H1 (cell line): ENCODE results near the gene GABBR1. TPM values are rescaled to one million over a fixed set of nuclear protein-coding genes. Genes with fewer than 3 reads are reported as not detected.

ENCODE experiments used
- CTCF ChIA-PET: fragments of 300-600 bp; sonication (Branson Sonifier 250); formaldehyde crosslinking; loops from one replicate; lab custom pipeline; 2021; ENCODE audit not compliant: partially characterized antibody; lab: Charles Lee
- POLR2A ChIA-PET: fragments of 300-600 bp; sonication (Branson Sonifier 250); formaldehyde crosslinking; loops from one replicate; lab custom pipeline; 2021; ENCODE audit warnings: inconsistent platforms; ENCODE audit not compliant: partially characterized antibody; lab: Charles Lee
- DNase-seq, 2 experiments: peaks; one replicate each; pipeline versions ENCODE4 v3.0.0 to v3.0.0-alpha.2; 2010 to 2022; ENCODE audit warnings: low spot score in 2 of 2, low read depth in 1 of 2, mixed read lengths in 1 of 2
- FAIRE-seq: peaks from 2 replicates; lab custom pipeline; 2011; peaks lifted over from hg19 to GRCh38; lab: Jason Lieb, UNC
- H2AFZ ChIP-seq: 2 replicates; pipeline ENCODE4 v1.8.1; 2012; ENCODE audit warnings: low read length, inconsistent platforms
- H2AK5ac ChIP-seq: 2 replicates; pipeline ENCODE4 v1.6.1; 2013; ENCODE audit warnings: low read depth, low read length
- H2BK120ac ChIP-seq: replicated peaks from 2 replicates; pipeline ENCODE3; 2013; ENCODE audit warnings: low read depth, low read length, inconsistent platforms
- H2BK12ac ChIP-seq: 2 replicates; pipeline ENCODE4 v1.6.1; 2013; ENCODE audit warnings: low read depth, low read length
- H2BK15ac ChIP-seq: 2 replicates; pipeline ENCODE4 v1.6.1; 2013; ENCODE audit warnings: low read length
- H2BK20ac ChIP-seq: 2 replicates; pipeline ENCODE4 v1.6.1; 2013; ENCODE audit warnings: low read length
- H2BK5ac ChIP-seq: 2 replicates; pipeline ENCODE4 v1.6.1; 2013; ENCODE audit warnings: low read depth, low read length
- H3K14ac ChIP-seq: 2 replicates; pipeline ENCODE4 v1.6.1; 2013; ENCODE audit warnings: inconsistent platforms; ENCODE audit not compliant: insufficient read length
- H3K18ac ChIP-seq: 2 replicates; pipeline ENCODE4 v1.6.1; 2013; ENCODE audit warnings: low read length; ENCODE audit errors: extremely low read depth
- H3K23ac ChIP-seq: 2 replicates; pipeline ENCODE4 v1.6.1; 2013; ENCODE audit warnings: inconsistent platforms; ENCODE audit not compliant: insufficient read length
- H3K23me2 ChIP-seq: 2 replicates; pipeline ENCODE4 v1.6.1; 2013; ENCODE audit warnings: low read depth, low read length
- H3K27ac ChIP-seq: 2 replicates; pipeline ENCODE4 v1.6.1; 2011; ENCODE audit warnings: low read depth, low read length, inconsistent platforms
- H3K27me3 ChIP-seq, 4 experiments: replicated peaks in 1 of 4; 1 replicate in 1 of 4; 2 replicates in 3 of 4; pipeline versions ENCODE4 v1.6.1 to v1.8.1; 2011 to 2013; ENCODE audit warnings: low read length in 3 of 4, mild to moderate bottlenecking in 3 of 4, inconsistent platforms in 2 of 4, mixed read lengths in 2 of 4, moderate library complexity in 1 of 4; ENCODE audit not compliant: control insufficient read depth in 3 of 4, insufficient read depth in 3 of 4; ENCODE audit errors: extremely low read depth in 1 of 4
- H3K36me3 ChIP-seq, 4 experiments: 2 replicates each; pipeline versions ENCODE4 v1.6.1 to v1.8.1; 2011 to 2013; ENCODE audit warnings: mild to moderate bottlenecking in 4 of 4, low read length in 3 of 4, moderate library complexity in 2 of 4, control low read depth in 1 of 4, inconsistent platforms in 1 of 4; ENCODE audit not compliant: insufficient read depth in 4 of 4, control insufficient read depth in 2 of 4
- H3K4ac ChIP-seq: replicated peaks from 2 replicates; pipeline ENCODE3; 2013; ENCODE audit warnings: low read length, low read depth, mixed read lengths, inconsistent platforms; ENCODE audit not compliant: insufficient read length
- H3K4me1 ChIP-seq, 4 experiments: replicated peaks in 1 of 4; 1 replicate in 1 of 4; 2 replicates in 3 of 4; pipeline versions ENCODE4 v1.6.1 to v1.8.1; 2011 to 2013; ENCODE audit warnings: low read length in 3 of 4, inconsistent platforms in 2 of 4, mixed read lengths in 1 of 4; ENCODE audit not compliant: insufficient read depth in 4 of 4, control insufficient read depth in 3 of 4
- H3K4me2 ChIP-seq, 2 experiments: 2 replicates each; pipeline versions ENCODE4 v1.6.1 to v1.8.1; 2011 to 2013; ENCODE audit warnings: low read depth in 2 of 2, low read length in 2 of 2, control low read depth in 1 of 2, inconsistent platforms in 1 of 2, mild to moderate bottlenecking in 1 of 2; ENCODE audit not compliant: insufficient read depth in 1 of 2
- H3K4me3 ChIP-seq, 4 experiments: fragments of 200-600, 300-600 bp in 1 of 4; sonication (generic), shearing (Covaris generic), sonication (Bioruptor Twin) in 1 of 4; 2 replicates each; pipeline versions ENCODE4 v1.5.1 to v1.8.1; 2011 to 2016; ENCODE audit warnings: low read length in 4 of 4, low read depth in 3 of 4, control low read depth in 2 of 4, inconsistent platforms in 2 of 4, mild to moderate bottlenecking in 2 of 4, mixed read lengths in 1 of 4, moderate library complexity in 1 of 4; ENCODE audit not compliant: insufficient read depth in 2 of 4; ENCODE audit errors: extremely low read depth in 1 of 4
- H3K56ac ChIP-seq: replicated peaks from 2 replicates; pipeline ENCODE3; 2013; ENCODE audit warnings: low read depth, mild to moderate bottlenecking, mixed read lengths, low read length, inconsistent platforms; ENCODE audit not compliant: insufficient read length
- H3K79me1 ChIP-seq: 2 replicates; pipeline ENCODE4 v1.6.1; 2013; ENCODE audit warnings: low read depth, low read length, control low read depth
- H3K79me2 ChIP-seq, 2 experiments: 2 replicates each; pipeline versions ENCODE4 v1.6.1 to v1.8.1; 2012 to 2013; ENCODE audit warnings: low read length in 2 of 2, mild to moderate bottlenecking in 2 of 2, inconsistent platforms in 1 of 2; ENCODE audit not compliant: insufficient read depth in 2 of 2, control insufficient read depth in 1 of 2
- H3K9ac ChIP-seq, 4 experiments: replicated peaks in 1 of 4; 1 replicate in 1 of 4; 2 replicates in 3 of 4; pipeline versions ENCODE4 v1.6.1 to v1.8.1; 2011 to 2013; ENCODE audit warnings: low read depth in 3 of 4, low read length in 3 of 4, control low read depth in 2 of 4, mild to moderate bottlenecking in 2 of 4, moderate library complexity in 2 of 4, inconsistent platforms in 1 of 4; ENCODE audit errors: extremely low read depth in 1 of 4
- H3K9me3 ChIP-seq, 2 experiments: 2 replicates each; pipeline versions ENCODE4 v1.6.1 to v1.8.1; 2012 to 2013; ENCODE audit warnings: mild to moderate bottlenecking in 2 of 2, moderate library complexity in 2 of 2, control low read depth in 1 of 2, inconsistent platforms in 1 of 2, low read depth in 1 of 2, low read length in 1 of 2, mixed read lengths in 1 of 2; ENCODE audit not compliant: insufficient read depth in 2 of 2
- H4K20me1 ChIP-seq, 2 experiments: replicated peaks in 1 of 2; 2 replicates each; pipeline versions ENCODE3 to v1.8.1; 2011 to 2013; ENCODE audit warnings: inconsistent platforms in 2 of 2, low read length in 2 of 2, mild to moderate bottlenecking in 1 of 2; ENCODE audit not compliant: insufficient read depth in 2 of 2, control insufficient read depth in 1 of 2
- H4K5ac ChIP-seq: 2 replicates; pipeline ENCODE4 v1.6.1; 2013; ENCODE audit warnings: low read length, low read depth, mixed read lengths, inconsistent platforms; ENCODE audit not compliant: insufficient read length
- H4K8ac ChIP-seq: 2 replicates; pipeline ENCODE4 v1.8.0; 2013; ENCODE audit warnings: mild to moderate bottlenecking, moderate library complexity, low read length, inconsistent platforms; ENCODE audit not compliant: insufficient read depth; ENCODE audit errors: extremely low read depth
- H4K91ac ChIP-seq: replicated peaks from 2 replicates; pipeline ENCODE3; 2013; ENCODE audit warnings: low read length, mixed read lengths, inconsistent platforms; ENCODE audit not compliant: insufficient read length
- BCL11A ChIP-seq, 2 experiments: IDR thresholded peaks; one replicate each; pipeline ENCODE4 v1.6.1; 2011; ENCODE audit warnings: low read depth in 2 of 2, low read length in 2 of 2, mild to moderate bottlenecking in 2 of 2
- BRCA1 ChIP-seq: IDR thresholded peaks from 2 replicates; pipeline ENCODE4 v1.6.1; 2012; ENCODE audit warnings: low read depth, low read length, improper control_type of control experiment
- CEBPB ChIP-seq: IDR thresholded peaks from 2 replicates; pipeline ENCODE4 v1.6.1; 2012; ENCODE audit warnings: low read depth, low read length
- CHD1 ChIP-seq: IDR thresholded peaks from 2 replicates; pipeline ENCODE4 v1.6.1; 2012; ENCODE audit warnings: low read depth, low read length, improper control_type of control experiment
- CREB1 ChIP-seq: IDR thresholded peaks from 2 replicates; pipeline ENCODE4 v1.6.1; 2012; ENCODE audit warnings: inconsistent platforms
- EZH2 ChIP-seq: fragments of 200-600 bp; sonication (generic); IDR thresholded peaks from 2 replicates; pipeline ENCODE4 v1.7.1; 2012; ENCODE audit warnings: low read depth, mild to moderate bottlenecking, moderate library complexity, low read length, inconsistent platforms; ENCODE audit not compliant: severe bottlenecking
- HDAC6 ChIP-seq: IDR thresholded peaks from one replicate; pipeline ENCODE4 v1.7.1; 2012; ENCODE audit warnings: low read depth, mild to moderate bottlenecking, inconsistent platforms, low read length, moderate library complexity
- KDM5A ChIP-seq: fragments of 200-600 bp; IDR thresholded peaks from 2 replicates; pipeline ENCODE4 v1.7.1; 2012; ENCODE audit warnings: mild to moderate bottlenecking, low read length, inconsistent platforms, mixed read lengths
- POLR2AphosphoS5 ChIP-seq: IDR thresholded peaks from 2 replicates; pipeline ENCODE4 v1.6.1; 2011; ENCODE audit warnings: low read depth, low read length
- RBBP5 ChIP-seq: IDR thresholded peaks from 2 replicates; pipeline ENCODE4 v1.7.1; 2012; ENCODE audit warnings: low read depth, mild to moderate bottlenecking, inconsistent platforms, low read length, moderate library complexity, borderline replicate concordance
- TAF1 ChIP-seq: IDR thresholded peaks from 2 replicates; pipeline ENCODE4 v1.6.1; 2011; ENCODE audit warnings: mild to moderate bottlenecking, low read depth, low read length
- WGBS, 2 experiments: shearing (Covaris generic) in 1 of 2; methylation state at CpG; one replicate each; pipeline versions ENCODE4 v1.1.6 to v1.1.7; 2013 to 2015; ENCODE audit warnings: low lambda C conversion rate in 2 of 2, mixed read lengths in 2 of 2, inconsistent platforms in 1 of 2, low coverage in 1 of 2, missing lambda C conversion rate in 1 of 2; ENCODE audit not compliant: insufficient replicate concordance in 2 of 2, insufficient coverage in 1 of 2, insufficient read length in 1 of 2; ENCODE audit errors: extremely low coverage in 1 of 2, missing lambda C conversion rate in 1 of 2; 5-methylcytosine and 5-hydroxymethylcytosine counted together
- polyA plus RNA-seq, 7 experiments: library from polyadenylated mRNA; depleted of rRNA in 3 of 7; stranded (reverse) in 5 of 7; unstranded in 2 of 7; fragments of >200 nt in 5 of 7; fragments of 200-250 nt in 2 of 7; gene quantifications; 1 replicate in 5 of 7; 2 replicates in 1 of 7; 4 replicates in 1 of 7; pipeline versions ENCODE4 v1.2.1 to v1.2.3, GENCODE V29; 2011 to 2013; ENCODE audit warnings: missing spikeins in 2 of 7, mixed read lengths in 2 of 7
- total RNA-seq: library from RNA; stranded (reverse); fragmentation: NEBNext Ultra II Directional; extraction: Animal tissue kit (Norgen Biotek cat#: 25700); gene quantifications from 2 replicates; pipeline ENCODE4 v1.2.1, GENCODE V29; 2021
- TF ChIP-seq, protein P1 (sequence below): IDR thresholded peaks from 2 replicates; pipeline ENCODE4 v1.6.1; 2012; ENCODE audit warnings: inconsistent platforms
- TF ChIP-seq, protein P2 (sequence below), 3 experiments: IDR thresholded peaks; 1 replicate in 2 of 3; 2 replicates in 1 of 3; pipeline versions ENCODE4 v1.5.1 to v1.6.1; 2011; ENCODE audit warnings: low read length in 3 of 3, mild to moderate bottlenecking in 3 of 3, inconsistent platforms in 2 of 3, low read depth in 1 of 3, moderate library complexity in 1 of 3; ENCODE audit not compliant: insufficient read depth in 1 of 3; ENCODE audit errors: control extremely low read depth in 1 of 3

GABBR1 gene
- total and polyA plus RNA-seq, 2 of the 8 experiments (the other 6 are each of a cell fraction or from before 2014, with no cell fraction given) = 75.9 to 78.3 TPM

DNA sequence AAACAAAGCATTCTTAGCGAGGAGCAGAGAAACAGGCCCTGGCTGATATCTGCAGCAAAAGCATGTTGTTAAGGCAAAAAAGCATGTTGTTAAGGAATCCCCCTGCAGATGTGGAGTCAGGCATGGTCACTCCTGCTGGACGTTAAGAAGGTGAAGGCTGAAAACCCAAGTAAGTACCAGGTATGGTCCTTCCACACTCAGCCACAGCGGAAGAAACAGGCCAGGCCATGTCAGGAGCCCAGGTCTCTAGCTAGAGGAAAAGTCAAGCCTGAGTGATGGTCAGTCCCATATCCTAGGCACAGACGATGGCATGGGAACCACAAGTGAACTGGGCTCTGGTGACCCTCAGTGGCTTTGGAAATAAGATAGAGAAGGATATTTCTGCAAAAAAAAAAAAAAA lies 112.8 kb downstream of the GABBR1 start:
- peaks cover 0 to 7% (median 0%) of the 10 kb centered on the region in 4 experiments; a peak in 4 of 7 replicates for H3K4me1 ChIP-seq
- H2BK20ac ChIP-seq = no peak overlapping the region
- no peaks in the 10 kb centered on the region for H4K20me1 ChIP-seq
- H3K27ac ChIP-seq = no peak overlapping the region
- H3K4me2 ChIP-seq = no peak overlapping the region
- H3K4ac ChIP-seq = no peak overlapping the region
- WGBS, 2 experiments = 93% methylated on average over 4 of the region's 4 CpGs; no CpG with 5 or more reads in 1 of the 2 experiments
- H2BK12ac ChIP-seq = no peak overlapping the region
- H4K91ac ChIP-seq = no peak overlapping the region
- peaks cover 7 to 15% of the 10 kb centered on the region in 2 experiments for H3K9me3 ChIP-seq
- H3K14ac ChIP-seq = no peak overlapping the region
- 0 out of 2 replicates have a peak overlapping the region, but pooled peaks have one; percentile 46 for H2BK15ac ChIP-seq
- no peaks in the 10 kb centered on the region for H3K27me3 ChIP-seq
- DNase-seq (peak in 1 of 2 experiments; percentile 16), FAIRE-seq (no peak)
- no peak overlapping the region for H2BK5ac ChIP-seq
- H3K36me3 ChIP-seq = no peaks in the 10 kb centered on the region
- H3K4me3 ChIP-seq = no peak overlapping the region
- H3K56ac ChIP-seq = no peak overlapping the region
- no peak overlapping the region for H3K9ac ChIP-seq
- H4K8ac ChIP-seq = no peak overlapping the region
- H3K23ac ChIP-seq = no peak overlapping the region
- no peaks in the 10 kb centered on the region for H3K23me2 ChIP-seq
- H3K18ac ChIP-seq = no peak overlapping the region
- ChIA-PET POLR2A (no interaction called here), CTCF (interaction anchor here (1.0 to 1.5 kb wide), 2 partner anchors 10 to 21 kb away, joined by 3 to 9 read pairs; no protein-coding TSS in a partner anchor)
- no peak overlapping the region for H4K5ac ChIP-seq
- H3K79me2 ChIP-seq = no peaks in the 10 kb centered on the region
- H2BK120ac ChIP-seq = no peak overlapping the region
- no peak overlapping the region for H2AK5ac ChIP-seq
- no peak overlapping the region for H2AFZ ChIP-seq
- no peaks in the 10 kb centered on the region for H3K79me1 ChIP-seq
- no peak for TF ChIP-seq CEBPB
- TF ChIP-seq KDM5A = no peak
- no peak for TF ChIP-seq TAF1
- TF ChIP-seq, protein P1, sequence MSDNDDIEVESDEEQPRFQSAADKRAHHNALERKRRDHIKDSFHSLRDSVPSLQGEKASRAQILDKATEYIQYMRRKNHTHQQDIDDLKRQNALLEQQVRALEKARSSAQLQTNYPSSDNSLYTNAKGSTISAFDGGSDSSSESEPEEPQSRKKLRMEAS = no peak
- TF ChIP-seq BRCA1 = no peak
- no peak for TF ChIP-seq RBBP5
- no peak for TF ChIP-seq POLR2AphosphoS5
- TF ChIP-seq, protein P2, sequence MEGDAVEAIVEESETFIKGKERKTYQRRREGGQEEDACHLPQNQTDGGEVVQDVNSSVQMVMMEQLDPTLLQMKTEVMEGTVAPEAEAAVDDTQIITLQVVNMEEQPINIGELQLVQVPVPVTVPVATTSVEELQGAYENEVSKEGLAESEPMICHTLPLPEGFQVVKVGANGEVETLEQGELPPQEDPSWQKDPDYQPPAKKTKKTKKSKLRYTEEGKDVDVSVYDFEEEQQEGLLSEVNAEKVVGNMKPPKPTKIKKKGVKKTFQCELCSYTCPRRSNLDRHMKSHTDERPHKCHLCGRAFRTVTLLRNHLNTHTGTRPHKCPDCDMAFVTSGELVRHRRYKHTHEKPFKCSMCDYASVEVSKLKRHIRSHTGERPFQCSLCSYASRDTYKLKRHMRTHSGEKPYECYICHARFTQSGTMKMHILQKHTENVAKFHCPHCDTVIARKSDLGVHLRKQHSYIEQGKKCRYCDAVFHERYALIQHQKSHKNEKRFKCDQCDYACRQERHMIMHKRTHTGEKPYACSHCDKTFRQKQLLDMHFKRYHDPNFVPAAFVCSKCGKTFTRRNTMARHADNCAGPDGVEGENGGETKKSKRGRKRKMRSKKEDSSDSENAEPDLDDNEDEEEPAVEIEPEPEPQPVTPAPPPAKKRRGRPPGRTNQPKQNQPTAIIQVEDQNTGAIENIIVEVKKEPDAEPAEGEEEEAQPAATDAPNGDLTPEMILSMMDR (IDR thresholded peaks at IDR 0.05; ENCODE audit: control extremely low read depth in 1 of 3, insufficient read depth in 1 of 3, low read depth in 1 of 3, low read length in 3 of 3) = no peak
- TF ChIP-seq CHD1 = no peak
- TF ChIP-seq HDAC6 = no peak
- TF ChIP-seq BCL11A (IDR thresholded peaks at IDR 0.05; ENCODE audit: low read depth in 2 of 2, low read length in 2 of 2) = no peak
- TF ChIP-seq EZH2 = no peak
- no peak for TF ChIP-seq CREB1
